ENCODE results near the gene TEX101.

DNA sequence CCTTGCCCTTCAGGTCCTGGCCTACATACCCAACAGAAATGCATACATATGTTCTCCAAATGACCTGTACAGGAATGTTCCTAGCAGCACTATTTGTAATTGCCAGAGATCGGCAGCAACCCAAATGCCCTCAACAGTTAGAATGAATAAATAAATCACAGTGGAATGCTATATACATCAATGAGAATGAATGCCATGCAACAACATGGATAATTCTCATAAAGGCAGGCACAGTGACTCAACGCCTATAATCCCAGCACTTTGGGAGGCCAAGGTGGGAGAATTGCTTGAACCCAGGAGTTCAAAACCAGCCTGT is 18.6 kb downstream of the TEX101 start:
- TF ChIP-seq ZNF549 (tag by site-specific recombination; IDR thresholded peaks at IDR 0.05) (no peak), ZXDB (tag by site-specific recombination; IDR thresholded peaks at IDR 0.05) (no peak)

Data from HEK293 (cell line).